HG02642 (cell line): ENCODE data around the gene GCK.
"Not testable (repeated sequence)": the region's sequence is repeated elsewhere in the genome, so short reads cannot be mapped to it uniquely, and the experiment has no call there.

Experiments used
- ATAC-seq: cut with Tn5 transposase; IDR thresholded peaks from one replicate; pipeline ENCODE4 v1.9.1; 2021; ENCODE audit warnings: mild to moderate bottlenecking; ENCODE audit not compliant: unreplicated experiment, poor library complexity

Gene GCK

DNA sequence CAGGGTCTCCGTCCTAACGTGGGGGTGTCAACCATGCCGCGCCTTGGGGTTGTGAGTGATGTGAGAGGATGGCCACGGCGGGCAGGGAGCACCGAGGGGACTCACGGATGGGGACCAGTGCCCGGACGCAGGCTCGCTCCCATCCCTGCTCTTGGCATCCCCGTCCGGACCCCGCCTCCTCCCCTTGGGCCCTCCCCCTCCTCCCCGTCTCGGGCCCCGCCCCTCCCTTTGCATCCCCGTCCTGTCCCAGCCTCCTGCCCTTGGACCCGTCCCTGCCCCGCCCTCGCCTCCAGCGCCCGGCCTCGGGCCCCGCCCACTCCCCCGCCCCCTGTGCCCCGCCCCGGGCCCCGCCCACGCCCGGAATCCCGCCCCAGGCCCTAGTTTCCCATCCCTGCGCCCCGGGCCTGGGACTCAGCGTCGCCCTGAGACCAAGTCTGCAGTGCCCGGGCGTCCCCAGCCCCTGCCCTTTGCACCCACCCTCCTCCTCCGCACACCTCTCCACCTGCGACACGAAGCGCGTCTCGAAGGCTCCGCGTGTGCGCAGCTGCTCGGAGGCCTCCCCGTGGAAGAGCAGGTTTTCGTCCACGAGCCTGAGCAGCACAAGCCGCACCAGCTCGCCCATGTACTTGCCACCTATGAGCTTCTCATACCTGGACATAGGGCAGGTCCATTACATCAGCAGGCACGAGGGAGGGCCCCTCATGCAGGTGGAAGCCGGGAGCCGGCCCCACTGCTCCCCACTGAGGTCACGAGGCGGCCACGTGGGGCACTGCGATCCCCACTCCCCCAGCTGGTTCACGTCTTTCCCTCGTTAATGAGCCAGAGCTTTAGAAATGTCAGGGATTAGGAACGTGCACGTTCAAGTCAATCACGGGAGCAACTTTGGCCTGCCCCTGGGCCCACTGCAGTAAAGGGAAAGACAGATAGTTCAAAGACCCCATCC lies 43.0 kb downstream of the GCK start:
- no peak for ATAC-seq

DNA sequence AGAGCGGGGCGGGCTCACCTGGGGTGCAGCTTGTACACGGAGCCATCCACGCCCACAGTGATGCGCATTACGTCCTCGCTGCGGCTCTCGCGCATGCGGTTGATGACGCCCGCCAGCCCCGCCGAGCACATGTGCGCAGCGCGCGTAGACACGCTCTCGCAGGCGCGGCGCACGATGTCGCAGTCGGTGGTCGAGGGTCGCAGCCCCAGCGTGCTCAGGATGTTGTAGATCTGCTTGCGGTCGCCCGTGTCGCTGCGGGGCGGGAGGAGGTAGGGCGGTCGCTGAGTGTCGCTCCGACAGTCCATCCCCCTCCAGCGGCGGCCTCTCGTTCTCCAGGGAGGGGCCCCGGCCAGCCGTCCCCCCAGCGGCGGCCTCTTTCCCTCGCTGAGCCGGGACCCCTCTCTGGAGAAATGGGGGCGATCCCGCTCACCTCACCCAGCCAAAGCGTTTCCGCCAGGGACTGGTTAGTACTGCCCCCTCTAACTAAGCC lies 43.7 kb downstream of the GCK start:
- ATAC-seq = no peak

DNA sequence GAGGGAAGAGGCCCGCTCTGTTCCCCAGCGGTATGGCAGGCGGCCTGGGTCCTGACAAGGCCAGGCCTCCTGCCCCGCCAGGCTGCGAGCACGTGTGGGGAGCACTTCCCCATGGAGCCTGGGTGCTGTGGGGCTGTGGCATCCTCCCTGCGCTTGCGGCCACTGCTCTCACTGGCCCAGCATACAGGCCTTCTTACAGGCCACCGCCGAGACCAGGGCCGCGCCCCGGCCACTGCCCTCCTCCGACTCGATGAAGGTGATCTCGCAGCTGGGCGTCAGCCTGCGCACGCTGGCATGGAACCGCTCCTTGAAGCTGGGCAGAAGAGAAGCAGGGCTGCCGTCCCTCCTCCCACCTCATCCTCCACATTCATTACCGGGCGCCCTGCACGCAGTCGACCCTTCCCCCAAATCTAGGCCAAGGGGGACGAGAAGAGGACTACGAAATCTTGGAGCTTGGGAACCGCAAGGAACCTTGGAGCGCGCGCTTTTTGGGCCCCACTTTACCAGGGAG lies 44.2 kb downstream of the GCK start:
- ATAC-seq = no peak

DNA sequence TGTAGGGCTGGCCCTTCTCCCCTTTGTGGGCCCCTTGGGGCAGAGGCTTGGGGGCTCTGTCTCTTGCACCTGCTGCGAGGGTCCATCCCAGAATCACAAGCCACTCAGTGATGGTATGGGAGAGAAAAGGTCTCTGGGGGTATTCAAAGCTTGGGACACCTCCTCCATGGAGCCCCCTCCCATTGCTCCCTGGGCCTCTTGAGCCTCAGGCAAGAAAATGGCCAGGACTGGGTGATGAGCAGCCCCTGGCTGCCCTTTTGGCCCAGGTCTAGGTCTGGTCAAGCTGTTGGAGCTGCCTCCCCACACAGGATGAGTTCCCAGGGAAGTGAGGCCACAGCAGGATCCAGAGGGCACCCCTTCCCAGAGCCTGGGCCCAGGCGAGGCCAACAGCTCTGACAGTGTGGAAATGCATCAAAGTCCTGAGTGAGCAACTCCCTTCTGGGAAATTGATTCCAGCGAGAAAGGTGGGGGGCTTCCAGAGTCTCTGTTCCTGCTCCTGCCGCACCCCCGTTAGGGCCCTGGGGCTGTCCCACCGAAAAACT lies 44.7 kb downstream of the GCK start:
- ATAC-seq = no peak

DNA sequence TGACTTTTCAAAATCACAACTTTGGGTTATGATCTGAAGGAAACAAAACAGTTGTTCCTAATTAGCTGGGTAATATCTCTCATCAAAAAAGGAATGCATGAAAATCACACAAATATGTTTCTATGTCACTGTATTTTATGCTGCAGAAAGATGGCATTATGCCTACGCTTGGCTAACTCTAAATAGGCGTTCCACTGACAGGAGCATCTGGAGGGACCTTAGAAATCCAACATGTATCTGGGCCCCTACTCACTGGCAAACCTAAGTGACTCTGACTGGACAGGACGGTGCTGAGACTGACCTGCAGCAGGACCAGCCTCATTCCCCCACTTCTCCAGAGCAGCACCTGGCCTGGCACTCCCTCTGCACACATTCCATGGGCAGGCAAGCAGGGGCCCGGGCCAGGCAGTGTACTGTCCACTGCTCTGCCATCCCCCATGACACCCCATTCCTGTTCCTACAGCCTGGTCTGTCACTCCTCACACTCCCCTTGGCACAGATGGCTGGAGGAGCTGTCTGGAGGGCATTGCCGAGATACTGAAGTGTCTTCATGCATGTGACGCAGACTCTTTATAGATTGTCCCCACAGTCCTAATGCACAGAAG lies 45.5 kb downstream of the GCK start:
- ATAC-seq = no peak

DNA sequence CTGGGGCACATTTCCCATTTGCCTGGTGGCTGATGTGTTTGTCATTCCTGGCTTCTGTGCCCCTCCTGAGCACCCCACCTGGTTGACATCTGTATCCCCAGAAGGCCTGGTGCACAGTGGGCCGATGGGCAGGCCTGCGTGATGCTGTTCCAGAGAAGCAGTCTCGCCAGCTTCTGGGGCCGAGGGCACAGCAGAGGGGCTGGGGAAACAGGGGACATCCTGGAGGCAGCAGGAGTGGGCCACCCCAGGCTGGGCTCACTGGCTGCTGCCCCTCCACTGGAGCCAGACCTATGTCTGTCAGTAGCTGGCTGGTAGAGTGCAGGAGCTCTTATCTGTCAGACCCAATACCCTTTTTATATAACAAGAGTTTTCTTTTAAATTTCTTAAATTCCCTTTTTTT lies 47.2 kb downstream of the GCK start:
- ATAC-seq = no peak

DNA sequence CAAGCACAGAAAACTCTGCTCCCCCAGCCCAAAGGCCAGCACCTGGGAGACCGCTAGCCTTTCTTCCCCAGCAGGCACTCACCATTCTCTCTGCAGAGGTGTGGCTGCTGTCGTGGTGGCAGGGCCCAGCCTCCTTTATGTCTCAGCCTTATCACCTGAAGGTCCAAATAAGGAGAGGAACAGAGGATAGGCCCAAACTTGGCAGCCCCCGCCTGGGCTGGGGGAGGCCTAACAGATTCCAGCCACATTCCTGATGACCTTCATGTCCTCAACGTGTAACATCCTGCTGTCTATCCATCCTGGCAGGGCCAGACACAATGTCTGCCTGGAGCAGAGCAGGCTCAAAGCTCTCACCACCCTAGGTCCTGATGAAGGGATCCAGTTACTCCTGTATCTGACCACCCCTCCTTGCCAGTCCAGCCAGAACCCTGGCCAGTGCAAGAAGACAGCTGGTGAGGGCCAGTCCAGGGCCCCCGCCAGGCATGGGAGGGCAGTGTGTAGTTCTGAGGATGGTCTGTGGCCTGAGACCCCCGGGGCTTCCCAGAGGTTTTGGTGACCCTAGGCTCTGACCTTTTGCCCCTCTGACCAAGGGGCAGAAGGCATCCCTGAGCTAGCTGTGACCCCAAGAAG lies 47.9 kb downstream of the GCK start, which contains the start of gene MYL7:
Gene MYL7 (minus strand): TSS at position 112 of the 630 bp plus-strand sequence. CDS start 27 bp downstream, at position 85.
- ATAC-seq = no peak

DNA sequence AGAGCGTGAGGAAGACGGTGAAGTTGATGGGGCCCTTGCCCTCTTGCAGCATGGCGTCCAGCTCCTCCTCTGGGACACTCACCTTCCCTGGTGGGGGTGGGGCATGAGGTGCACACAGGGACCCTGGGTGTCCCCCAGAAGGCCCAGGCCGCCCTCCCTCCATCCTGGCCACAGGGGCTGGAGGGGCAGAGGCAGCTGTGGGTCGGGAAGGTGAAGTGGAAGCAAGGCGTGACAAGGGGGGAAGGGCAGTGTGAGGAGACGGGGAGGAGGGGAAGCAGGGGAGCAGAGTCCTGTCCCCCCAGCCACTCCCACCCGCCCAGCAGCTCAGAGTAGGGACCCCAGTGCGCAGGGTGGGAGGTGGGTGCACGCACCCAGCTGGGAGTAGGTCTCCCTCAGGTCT lies 48.9 kb downstream of the GCK start:
- ATAC-seq = no peak

DNA sequence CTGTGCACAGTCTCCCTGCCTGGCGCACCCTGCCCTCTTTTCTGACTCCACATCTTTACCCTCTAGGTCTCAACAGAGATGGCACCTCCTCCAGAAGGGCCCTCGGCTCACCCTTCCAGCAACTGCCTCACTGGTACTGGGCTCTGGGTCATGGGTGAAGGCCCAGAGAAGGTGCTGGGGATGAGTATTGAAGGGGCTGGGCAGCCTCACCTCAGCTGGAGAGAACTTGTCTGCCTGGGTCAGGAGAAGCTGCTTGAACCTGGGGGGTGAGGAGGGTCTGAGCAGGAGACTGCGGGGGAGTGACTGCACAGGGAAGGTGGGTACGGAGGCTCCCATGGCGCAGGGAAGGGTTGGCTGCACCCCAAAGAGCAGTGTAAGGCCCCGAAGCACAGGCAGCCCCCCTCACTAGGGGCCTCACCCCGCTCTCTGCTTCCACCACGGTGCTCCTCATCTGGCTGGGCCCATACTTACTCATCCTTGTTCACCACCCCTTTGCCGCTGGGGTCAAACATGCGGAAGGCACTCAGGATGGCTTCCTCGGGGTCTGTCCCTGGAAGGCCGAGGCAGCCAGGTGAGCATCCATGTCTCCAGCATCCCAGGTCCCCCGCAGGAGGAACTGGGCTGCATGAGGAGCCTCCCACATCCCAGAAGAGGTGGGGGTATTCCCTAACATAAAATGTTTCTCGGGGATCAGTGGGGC lies 49.8 kb downstream of the GCK start:
- no peak for ATAC-seq

DNA sequence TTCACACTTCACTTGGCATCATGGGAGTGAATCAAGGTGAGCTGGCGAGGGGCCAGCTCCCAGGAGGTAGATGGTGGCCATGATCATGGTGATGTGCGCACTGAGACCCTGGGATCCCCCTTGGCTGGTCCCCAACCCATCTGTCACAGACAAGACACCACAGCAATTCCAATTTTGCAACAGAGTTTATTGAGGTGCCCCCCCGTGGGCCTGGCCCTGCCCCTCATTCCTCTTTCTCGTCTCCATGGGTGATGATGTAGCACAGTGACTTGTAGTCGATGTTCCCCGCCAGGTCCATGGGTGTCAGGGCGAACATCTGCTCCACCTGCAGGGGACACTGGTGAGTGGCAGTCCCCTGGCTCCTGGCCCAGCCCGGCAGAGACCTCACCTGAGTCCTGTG lies 50.5 kb downstream of the GCK start:
- no peak for ATAC-seq

DNA sequence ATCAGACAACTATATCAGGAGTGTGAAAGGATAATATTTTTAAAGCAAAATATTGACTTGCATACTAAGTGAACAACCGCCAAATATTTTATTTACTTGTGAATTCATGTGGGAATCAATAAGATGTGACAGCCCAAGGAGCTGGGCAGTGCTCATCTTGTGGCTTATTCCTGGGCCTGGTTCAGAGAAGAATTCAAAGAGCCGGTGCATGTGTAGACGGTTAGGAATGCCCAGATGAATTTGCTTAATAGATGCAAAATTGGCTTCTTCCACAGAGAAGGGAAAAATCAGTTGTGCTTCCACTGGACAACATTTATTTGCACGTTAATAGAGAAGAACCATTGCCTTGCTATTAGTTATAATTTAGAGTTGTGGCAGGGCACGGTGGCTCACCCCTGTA lies 52.5 kb downstream of the GCK start:
- ATAC-seq = no peak

DNA sequence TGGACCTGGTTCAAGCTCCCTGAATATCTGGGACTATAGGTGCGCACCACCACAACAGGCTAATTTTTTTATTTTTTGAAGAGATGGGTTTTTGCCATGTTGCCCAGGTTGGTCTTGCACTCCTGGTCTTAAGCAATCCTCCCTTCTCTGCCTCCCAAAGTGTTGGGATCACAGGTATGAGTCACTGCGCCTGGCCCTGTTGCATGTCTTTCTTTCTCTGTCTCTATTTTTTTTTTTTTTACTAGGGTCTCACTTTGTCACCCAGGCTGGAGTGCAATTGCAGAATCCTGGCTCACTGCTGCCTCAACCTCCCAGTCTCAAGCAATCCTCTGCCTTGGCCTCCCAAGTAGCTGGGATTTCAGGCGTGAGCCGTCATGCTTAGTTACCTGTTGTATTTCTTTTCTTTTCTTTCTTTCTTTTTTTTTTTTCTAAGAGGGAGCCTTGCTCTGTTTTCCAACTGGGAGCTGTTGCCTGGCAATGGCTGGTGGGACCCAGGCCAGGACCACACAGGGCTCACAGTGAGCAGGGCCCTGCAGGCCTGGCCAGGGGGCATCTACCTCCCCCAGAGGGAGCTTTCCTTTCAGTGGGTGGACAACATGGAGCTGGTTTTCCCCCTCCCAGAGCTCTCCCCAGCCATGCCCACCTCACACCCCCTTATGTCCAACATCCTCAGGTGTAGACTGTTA lies 54.2 kb downstream of the GCK start:
- ATAC-seq = no peak

DNA sequence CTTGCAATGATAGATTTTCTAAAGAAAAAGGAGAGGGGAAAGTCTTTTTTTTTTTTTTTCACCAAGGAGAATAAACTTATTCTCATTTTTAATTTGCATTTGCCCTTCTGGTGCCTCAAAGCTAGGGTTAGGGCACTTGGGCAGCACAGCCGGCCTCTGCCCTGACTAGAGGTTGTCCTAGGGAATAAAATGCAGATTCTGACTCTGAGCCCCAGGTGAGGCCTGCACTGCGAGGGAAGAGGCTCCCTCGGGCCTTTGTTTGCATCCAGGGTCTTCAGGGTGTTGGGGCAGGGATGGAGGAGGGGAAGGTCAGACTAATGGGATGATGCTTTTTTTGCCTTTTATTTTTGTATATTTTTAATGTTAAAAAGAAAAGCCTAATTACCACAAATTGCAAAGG lies 55.9 kb downstream of the GCK start:
- ATAC-seq = no peak

DNA sequence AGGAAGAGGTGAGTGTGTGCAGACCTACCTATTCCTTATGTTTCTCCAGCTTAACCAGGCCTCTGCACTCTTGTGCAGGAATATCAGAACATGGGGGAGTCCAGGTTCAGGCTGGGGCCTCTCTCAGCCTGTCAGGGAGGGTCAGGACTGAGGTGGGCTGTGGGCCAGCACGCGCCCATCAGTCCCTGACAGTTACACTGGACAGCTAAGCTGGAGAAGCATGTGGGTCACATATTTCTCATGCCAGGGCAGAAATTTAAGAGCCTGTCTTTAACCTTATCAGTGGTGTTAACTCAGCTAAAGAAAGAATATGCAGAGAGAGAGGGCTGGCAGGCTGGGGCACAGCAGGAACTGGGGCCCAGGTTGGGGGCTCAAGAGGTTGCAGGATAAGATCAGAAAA lies 57.2 kb downstream of the GCK start:
- ATAC-seq = no peak

DNA sequence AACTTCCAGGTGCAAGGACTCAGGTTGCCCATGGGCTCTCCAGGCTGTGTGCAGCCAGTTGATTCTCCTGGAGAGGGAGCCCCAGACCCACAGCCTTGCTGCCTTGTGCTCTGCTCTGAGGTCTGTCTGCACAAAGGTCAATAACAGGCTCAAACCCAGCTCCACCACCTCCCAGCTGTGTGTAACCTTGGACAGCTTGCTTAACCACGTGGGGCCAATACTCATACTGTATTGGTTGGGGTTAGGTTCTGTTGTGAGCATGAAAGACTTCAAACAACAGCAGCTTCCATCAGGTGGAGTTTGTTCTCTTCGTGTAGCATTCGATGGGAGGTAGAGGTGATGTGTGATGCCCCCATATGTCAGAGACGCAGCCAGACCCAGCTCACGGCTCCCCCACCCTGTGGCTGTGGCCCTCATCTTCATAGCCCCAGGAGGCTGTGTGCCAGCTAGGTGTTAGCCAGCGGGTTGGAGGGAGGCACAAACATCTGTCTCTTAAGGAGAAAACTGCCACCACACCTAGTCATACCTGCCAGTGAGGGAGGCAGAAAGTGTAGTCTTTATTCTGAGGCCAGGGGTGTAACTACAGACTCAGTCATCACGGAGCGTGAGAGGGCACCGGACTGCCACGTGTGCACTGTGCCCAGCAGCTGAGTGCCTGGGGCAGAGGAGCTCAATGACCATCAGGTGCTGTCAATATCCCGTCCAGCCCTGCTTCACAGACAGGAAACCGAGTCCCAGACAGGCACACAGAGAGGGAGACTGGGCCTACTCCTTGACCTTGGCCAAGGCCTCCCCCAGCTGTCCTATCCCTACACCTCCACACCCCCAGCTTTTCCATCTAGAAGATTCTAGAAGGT lies 57.8 kb downstream of the GCK start:
- no peak for ATAC-seq

DNA sequence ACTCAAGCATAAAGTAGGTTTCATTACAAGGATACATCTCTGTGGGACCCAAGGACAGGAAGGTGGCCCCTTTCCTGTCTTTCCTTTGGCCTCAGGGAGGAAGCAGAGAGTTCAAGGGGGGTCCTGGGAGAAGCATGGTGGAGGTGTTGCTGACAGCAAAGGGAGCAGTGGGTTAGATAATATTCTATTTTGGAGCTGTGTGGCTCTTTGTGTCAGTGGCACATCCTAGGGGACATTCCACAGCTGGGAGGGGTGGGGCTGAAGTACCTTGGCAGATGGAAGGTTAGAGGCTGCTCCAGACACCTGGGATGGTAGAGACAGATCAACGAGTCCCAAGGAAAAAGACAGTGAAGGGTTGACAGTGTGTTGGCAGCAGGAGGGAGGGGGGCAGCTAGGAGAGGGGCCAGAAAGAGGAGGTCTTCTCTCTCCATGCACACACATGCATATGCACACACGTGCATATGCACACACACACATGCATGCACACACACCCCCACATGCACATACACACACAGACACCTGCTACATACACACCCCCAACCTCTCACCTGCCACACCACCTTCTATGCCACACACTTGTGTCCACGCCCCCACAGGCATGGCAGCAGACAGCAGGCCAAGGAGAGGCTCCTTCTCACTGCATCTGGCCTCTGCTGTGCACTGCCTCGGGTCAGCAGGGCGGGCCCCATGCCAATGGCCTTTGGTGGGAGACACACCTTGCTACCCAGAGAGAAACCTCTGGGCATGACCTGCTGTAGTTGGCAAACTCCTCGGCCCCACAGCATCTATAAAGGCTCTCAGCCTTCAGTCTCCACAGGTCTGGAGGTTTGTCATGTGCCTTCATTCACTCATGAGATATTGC lies 60.3 kb downstream of the GCK start:
- no peak for ATAC-seq

DNA sequence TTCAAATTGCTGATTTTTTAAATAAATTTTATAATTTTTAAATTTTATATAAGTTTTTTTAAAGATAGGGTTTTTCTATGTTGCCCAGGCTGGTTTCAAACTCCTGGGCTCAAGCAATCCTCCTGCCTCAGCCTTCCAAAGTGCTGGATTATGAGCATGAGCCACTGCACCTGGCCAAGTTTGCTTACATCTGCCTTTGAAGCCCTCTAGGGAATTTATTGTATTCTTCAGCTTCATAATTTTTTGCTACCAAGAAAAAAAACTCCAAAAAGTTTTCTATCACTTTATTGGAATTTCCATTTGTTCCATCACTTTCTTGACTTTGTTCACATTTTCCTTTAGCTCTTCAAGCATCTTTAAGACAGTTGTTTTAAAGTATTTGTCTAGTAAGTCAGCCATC lies 62.1 kb downstream of the GCK start:
- ATAC-seq = no peak

DNA sequence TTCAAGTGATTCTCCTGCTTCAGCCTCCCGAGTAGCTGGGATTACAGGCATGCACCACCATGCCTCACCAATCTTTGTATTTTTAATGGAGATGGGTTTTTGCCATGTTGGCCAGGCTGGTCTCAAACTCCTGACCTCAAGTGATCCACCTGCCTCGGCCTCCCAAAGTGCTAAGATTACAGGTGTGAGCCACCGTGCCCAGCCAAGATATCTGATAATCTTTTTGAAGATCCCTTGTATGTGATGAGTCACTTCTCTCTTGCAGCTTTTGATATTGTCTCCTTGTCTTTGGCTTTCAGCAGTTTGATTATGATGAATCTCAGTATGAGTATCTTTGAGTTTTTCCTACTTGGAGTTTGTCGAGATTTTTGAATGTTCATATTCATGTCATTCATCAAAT lies 62.7 kb downstream of the GCK start:
- not testable (repeated sequence) for ATAC-seq
